Measurements from ENCODE around the gene TMC4.
"Not testable (repeated sequence)": the region's sequence is repeated elsewhere in the genome, so short reads cannot be mapped to it uniquely, and the experiment has no call there.

- not testable (repeated sequence) for TF ChIP-seq CTCF, POLR2A (IDR thresholded peaks at IDR 0.05)
These were observed 41.3 kb upstream of the TMC4 start for GRCh38 chr19:54214217-54214616.

Data from adrenal gland (tissue), 5 donors.